Measurements from ENCODE around the gene EFHD2. TPM values are rescaled to one million over a fixed set of nuclear protein-coding genes. Genes with fewer than 3 reads are reported as not detected.

The EFHD2 gene
- total and polyA plus RNA-seq, 2 of the 8 experiments (the other 6 are each of a cell fraction or from before 2014, with no cell fraction given): 24.4 to 25.1 TPM

GRCh38 chr1:15360700-15361099 lies 49.0 kb upstream of the EFHD2 start:
- Histone ChIP-seq H3K18ac (ENCODE audit: extremely low read depth, low read length) (no peak overlapping the region), H3K27ac (ENCODE audit: low read depth, low read length) (no peak overlapping the region), H3K27me3 (replicated peaks in 1 of 4; ENCODE audit: control insufficient read depth in 3 of 4, extremely low read depth in 1 of 4, insufficient read depth in 3 of 4, low read length in 3 of 4) (no peaks in the 10 kb centered on the region; a peak in 1 of 7 replicates), H2BK12ac (ENCODE audit: low read depth, low read length) (no peak overlapping the region), H3K79me1 (ENCODE audit: low read depth, low read length) (no peaks in the 10 kb centered on the region), H3K79me2 (ENCODE audit: control insufficient read depth in 1 of 2, insufficient read depth in 2 of 2, low read length in 2 of 2) (no peaks in the 10 kb centered on the region), H2BK120ac (replicated peaks; ENCODE audit: low read depth, low read length) (no peak overlapping the region), H3K4ac (replicated peaks; ENCODE audit: insufficient read length, low read depth, low read length) (no peak overlapping the region), H4K91ac (replicated peaks; ENCODE audit: insufficient read length, low read length) (no peak overlapping the region), H3K4me2 (ENCODE audit: insufficient read depth in 1 of 2, low read depth in 2 of 2, low read length in 2 of 2) (no peak overlapping the region), H3K4me1 (replicated peaks in 1 of 4; ENCODE audit: control insufficient read depth in 3 of 4, insufficient read depth in 4 of 4, low read length in 3 of 4) (no peaks in the 10 kb centered on the region), H3K23ac (ENCODE audit: insufficient read length) (no peak overlapping the region), H2BK5ac (ENCODE audit: low read depth, low read length) (no peak overlapping the region), H2AFZ (ENCODE audit: low read length) (no peak overlapping the region), H4K20me1 (replicated peaks in 1 of 2; ENCODE audit: control insufficient read depth in 1 of 2, insufficient read depth in 2 of 2, low read length in 2 of 2) (no peaks in the 10 kb centered on the region), H3K4me3 (ENCODE audit: extremely low read depth in 1 of 4, insufficient read depth in 2 of 4, low read depth in 3 of 4, low read length in 4 of 4) (no peak overlapping the region), H3K56ac (replicated peaks; ENCODE audit: insufficient read length, low read depth, low read length) (no peak overlapping the region), H3K14ac (ENCODE audit: insufficient read length) (no peak overlapping the region), H3K9ac (replicated peaks in 1 of 4; ENCODE audit: extremely low read depth in 1 of 4, low read depth in 3 of 4, low read length in 3 of 4) (no peak overlapping the region), H3K36me3 (ENCODE audit: control insufficient read depth in 2 of 4, insufficient read depth in 4 of 4, low read length in 3 of 4) (no peaks in the 10 kb centered on the region), H2BK15ac (ENCODE audit: low read length) (no peak overlapping the region), H4K5ac (ENCODE audit: insufficient read length, low read depth, low read length) (no peak overlapping the region), H3K23me2 (ENCODE audit: low read depth, low read length) (no peaks in the 10 kb centered on the region), H3K9me3 (ENCODE audit: insufficient read depth in 2 of 2, low read depth in 1 of 2, low read length in 1 of 2) (no peaks in the 10 kb centered on the region), H2BK20ac (ENCODE audit: low read length) (no peak overlapping the region), H4K8ac (ENCODE audit: extremely low read depth, insufficient read depth, low read length) (no peak overlapping the region), H2AK5ac (ENCODE audit: low read depth, low read length) (no peak overlapping the region)
- FAIRE-seq (no peak), DNase-seq (ENCODE audit: low read depth in 1 of 2, low spot score in 2 of 2) (no peak)
- ChIA-PET POLR2A (ENCODE audit: partially characterized antibody) (no interaction called here), CTCF (ENCODE audit: partially characterized antibody) (interaction anchor here (0.6 to 5.0 kb wide), 2 partner anchors 37 to 141 kb away, joined by 3 to 20 read pairs; no protein-coding TSS in a partner anchor)
- WGBS, 2 experiments (ENCODE audit: extremely low coverage in 1 of 2, insufficient coverage in 1 of 2, insufficient read length in 1 of 2, insufficient replicate concordance in 2 of 2, low coverage in 1 of 2, low lambda C conversion rate in 2 of 2, missing lambda C conversion rate in 1 of 2): 92% methylated on average over 14 of the region's 14 CpGs; no CpG with 5 or more reads in 1 of the 2 experiments
- TF ChIP-seq SP4 (IDR thresholded peaks at IDR 0.05; ENCODE audit: low read length) (no peak), CTCF (IDR thresholded peaks at IDR 0.05; ENCODE audit: control extremely low read depth in 1 of 3, insufficient read depth in 1 of 3, low read depth in 1 of 3, low read length in 3 of 3) (no peak), SUZ12 (IDR thresholded peaks at IDR 0.05; ENCODE audit: low read length) (no peak), CTBP2 (IDR thresholded peaks at IDR 0.05; ENCODE audit: borderline replicate concordance, insufficient read depth, insufficient read length, low read length) (no peak), EP300 (IDR thresholded peaks at IDR 0.05; ENCODE audit: borderline replicate concordance in 1 of 2, low read depth in 2 of 2, low read length in 2 of 2) (no peak), MAFK (IDR thresholded peaks at IDR 0.05; ENCODE audit: low read depth, low read length) (no peak), CHD2 (IDR thresholded peaks at IDR 0.05; ENCODE audit: low read length) (no peak), HDAC2 (IDR thresholded peaks at IDR 0.05; ENCODE audit: borderline replicate concordance in 1 of 2, low read depth in 2 of 2, low read length in 2 of 2) (no peak), TCF12 (IDR thresholded peaks at IDR 0.05; ENCODE audit: low read depth, low read length) (no peak), TEAD4 (IDR thresholded peaks at IDR 0.05; ENCODE audit: low read depth, low read length) (no peak), SRF (IDR thresholded peaks at IDR 0.05; ENCODE audit: low read depth, low read length) (no peak)

Data from H1 (cell line).